IMR-90 (cell line): ENCODE results near the gene GSKIP. TPM values are rescaled to one million over a fixed set of nuclear protein-coding genes. Genes with fewer than 3 reads are reported as not detected.

ENCODE experiments used
- ATAC-seq: fragments of 200-7000 bp; cut with Tn5 transposase; 2 replicates; pipeline ENCODE4 v1.9.1; 2020; ENCODE audit warnings: low read depth, mild to moderate bottlenecking, moderate library complexity
- BruUV-seq: library from RNA; stranded (reverse); fragments of 400-500 nt; replicated peaks from 2 replicates; lab custom pipeline; 2021; lab: Mats Ljungman, UMichigan
- CTCF ChIA-PET: fragments of 300-600 bp; formaldehyde crosslinking; extraction: SDS; loops from one replicate; lab custom pipeline; 2021; ENCODE audit warnings: antibody characterized with exemption; lab: Yijun Ruan, JAX
- POLR2A ChIA-PET: fragments of 300-600 bp; sonication (Branson Sonifier 250); formaldehyde crosslinking; loops from one replicate; lab custom pipeline; 2022; ENCODE audit warnings: antibody characterized with exemption; ENCODE audit not compliant: unreplicated experiment; lab: Charles Lee
- DNase-seq: peaks from one replicate; pipeline ENCODE4 v3.0.0; 2013
- H2AFZ ChIP-seq: replicated peaks from 2 replicates; pipeline ENCODE3; 2013; ENCODE audit warnings: low read length, mild to moderate bottlenecking; ENCODE audit not compliant: poor library complexity
- H2AK5ac ChIP-seq: 2 replicates; pipeline ENCODE4 v1.6.1; 2013; ENCODE audit warnings: low read depth, low read length, inconsistent platforms
- H2AK9ac ChIP-seq: replicated peaks from 2 replicates; pipeline ENCODE3; 2013; ENCODE audit warnings: mild to moderate bottlenecking, low read depth, low read length, moderate library complexity; ENCODE audit not compliant: poor library complexity
- H2BK120ac ChIP-seq: 2 replicates; pipeline ENCODE4 v1.6.1; 2013; ENCODE audit warnings: low read depth, low read length, inconsistent platforms
- H2BK15ac ChIP-seq: 3 replicates; pipeline ENCODE4 v1.6.1; 2013; ENCODE audit warnings: low read depth, low read length, inconsistent platforms
- H2BK20ac ChIP-seq: 2 replicates; pipeline ENCODE4 v1.6.1; 2013; ENCODE audit warnings: low read depth, mild to moderate bottlenecking, inconsistent platforms, low read length, moderate library complexity
- H2BK5ac ChIP-seq: 2 replicates; pipeline ENCODE4 v1.6.1; 2013; ENCODE audit warnings: mild to moderate bottlenecking, low read depth, low read length, inconsistent platforms; ENCODE audit not compliant: poor library complexity, severe bottlenecking
- H3K14ac ChIP-seq: replicated peaks from 2 replicates; pipeline ENCODE4 v1.6.1; 2013; ENCODE audit warnings: low read depth, low read length, inconsistent platforms
- H3K18ac ChIP-seq: 2 replicates; pipeline ENCODE4 v1.6.1; 2013; ENCODE audit warnings: low read depth, low read length, control low read depth
- H3K23ac ChIP-seq: 2 replicates; pipeline ENCODE4 v1.6.1; 2013; ENCODE audit warnings: low read depth, low read length, inconsistent platforms
- H3K27ac ChIP-seq: 2 replicates; pipeline ENCODE4 v1.5.1; 2013; ENCODE audit warnings: mild to moderate bottlenecking, control low read depth, low read length; ENCODE audit not compliant: insufficient read depth
- H3K27me3 ChIP-seq: 2 replicates; pipeline ENCODE4 v1.6.1; 2013; ENCODE audit warnings: low read length; ENCODE audit not compliant: control insufficient read depth, insufficient read depth
- H3K36me3 ChIP-seq: 2 replicates; pipeline ENCODE4 v1.6.1; 2013; ENCODE audit warnings: low read length, mixed read lengths; ENCODE audit not compliant: control insufficient read depth, insufficient read depth
- H3K4ac ChIP-seq: 2 replicates; pipeline ENCODE4 v1.6.1; 2013; ENCODE audit warnings: low read depth, low read length, inconsistent platforms
- H3K4me1 ChIP-seq: 2 replicates; pipeline ENCODE4 v1.6.1; 2013; ENCODE audit warnings: low read length, mixed read lengths; ENCODE audit not compliant: control insufficient read depth, insufficient read depth
- H3K4me2 ChIP-seq: 2 replicates; pipeline ENCODE4 v1.6.1; 2013; ENCODE audit warnings: low read depth, mild to moderate bottlenecking, control low read depth, low read length, moderate library complexity
- H3K4me3 ChIP-seq: 2 replicates; pipeline ENCODE4 v1.5.1; 2013; ENCODE audit warnings: low read depth, mild to moderate bottlenecking, control low read depth, low read length, moderate library complexity; ENCODE audit not compliant: insufficient read depth
- H3K56ac ChIP-seq: 2 replicates; pipeline ENCODE4 v1.6.1; 2013; ENCODE audit warnings: low read length, inconsistent platforms; ENCODE audit not compliant: insufficient read depth; ENCODE audit errors: extremely low read depth
- H3K79me1 ChIP-seq, 2 experiments: 2 replicates each; pipeline ENCODE4 v1.6.1; 2013; ENCODE audit warnings: low read length in 2 of 2, inconsistent platforms in 1 of 2, low read depth in 1 of 2
- H3K9ac ChIP-seq: 2 replicates; pipeline ENCODE4 v1.6.1; 2013; ENCODE audit warnings: low read depth, low read length, control low read depth
- H3K9me1 ChIP-seq: 2 replicates; pipeline ENCODE4 v1.6.1; 2013; ENCODE audit warnings: low read length, inconsistent platforms; ENCODE audit not compliant: insufficient read depth
- H3K9me3 ChIP-seq: 2 replicates; pipeline ENCODE4 v1.6.1; 2013; ENCODE audit warnings: low read length; ENCODE audit not compliant: control insufficient read depth, insufficient read depth
- H4K20me1 ChIP-seq: 2 replicates; pipeline ENCODE4 v1.6.1; 2013; ENCODE audit warnings: low read length, inconsistent platforms; ENCODE audit not compliant: insufficient read depth
- H4K5ac ChIP-seq: 2 replicates; pipeline ENCODE4 v1.6.1; 2013; ENCODE audit warnings: mild to moderate bottlenecking, low read depth, low read length, control low read depth
- H4K8ac ChIP-seq, 2 experiments: 2 replicates each; pipeline ENCODE4 v1.6.1; 2013; ENCODE audit warnings: low read depth in 2 of 2, low read length in 2 of 2, control low read depth in 1 of 2, inconsistent platforms in 1 of 2
- H4K91ac ChIP-seq: 2 replicates; pipeline ENCODE4 v1.6.1; 2013; ENCODE audit warnings: low read depth, low read length, inconsistent platforms; ENCODE audit not compliant: insufficient read depth
- BHLHE40 ChIP-seq: fragments of 150-350 bp; IDR thresholded peaks from 2 replicates; pipeline ENCODE4 v1.6.1; 2016; ENCODE audit warnings: mild to moderate bottlenecking, low read depth, low read length
- MAFK ChIP-seq: IDR thresholded peaks from 2 replicates; pipeline ENCODE4 v1.6.1; 2012; ENCODE audit warnings: low read depth, low read length, improper control_type of control experiment
- MXI1 ChIP-seq: IDR thresholded peaks from 2 replicates; pipeline ENCODE4 v1.6.1; 2012; ENCODE audit warnings: low read depth, mild to moderate bottlenecking, low read length, moderate library complexity, borderline replicate concordance
- WGBS, 2 experiments: methylation state at CpG; one replicate each; pipeline versions ENCODE4 v1.1.5 to v1.1.7; 2013; ENCODE audit warnings: missing lambda C conversion rate in 2 of 2; ENCODE audit not compliant: insufficient read length in 1 of 2; ENCODE audit errors: extremely low coverage in 2 of 2; 5-methylcytosine and 5-hydroxymethylcytosine counted together
- dilution Hi-C: fragments of 300-500 bp; cut with HindIII; formaldehyde crosslinking; loops from one replicate; pipeline ENCODE4 v1.14.3; 2018; ENCODE audit warnings: low sequenced_read_pairs; ENCODE audit not compliant: unreplicated experiment
- in situ Hi-C: fragments of 300-500 bp; cut with MboI; formaldehyde crosslinking; loops from 3 replicates; pipeline ENCODE4 v1.14.3; 2019; ENCODE audit warnings: low sequenced_read_pairs, inconsistent platforms, mixed read lengths
- intact Hi-C: fragments of 100-400 bp; cut with micrococcal nuclease; formaldehyde crosslinking; loops from 2 replicates; pipeline ENCODE4 v1.10.0; 2022
- polyA plus RNA-seq, 3 experiments: library from polyadenylated mRNA; depleted of rRNA; stranded (reverse); fragments of >200 nt; gene quantifications; 2 replicates each; pipeline ENCODE4 v1.2.3, GENCODE V29; 2012; ENCODE audit warnings: low replicate concordance in 1 of 3
- total RNA-seq: library from RNA; depleted of rRNA; stranded (reverse); fragments of >200 nt; gene quantifications from 2 replicates; pipeline ENCODE4 v1.2.3, GENCODE V29; 2012

Gene GSKIP
- total and polyA plus RNA-seq, 2 of the 4 experiments (the other 2 are of a cell fraction) = 11.7 to 22.0 TPM

GRCh38 chr14:96385385-96385784 is 22.1 kb downstream of the GSKIP start:
- H3K4me3 ChIP-seq = no peak overlapping the region
- no peak overlapping the region for H2AK9ac ChIP-seq
- no peak overlapping the region for H2BK15ac ChIP-seq
- no peak for ATAC-seq
- no peak overlapping the region for H3K18ac ChIP-seq
- no peaks in the 10 kb centered on the region for H3K27me3 ChIP-seq
- peaks cover 4% of the 10 kb centered on the region; the same call in 1 of the 2 replicates for H3K9me1 ChIP-seq
- no TSS peak for BruUV-seq
- no peak overlapping the region for H3K4ac ChIP-seq
- no peak overlapping the region for H3K23ac ChIP-seq
- dilution Hi-C loops (no loop called here), in situ Hi-C loops (no loop called here), intact Hi-C loops (no loop called here)
- no peak overlapping the region for H2AK5ac ChIP-seq
- no peak overlapping the region for H3K4me2 ChIP-seq
- H3K56ac ChIP-seq = no peak overlapping the region
- peaks cover 0 to 7% of the 10 kb centered on the region in 2 experiments; a peak in 2 of 4 replicates for H3K79me1 ChIP-seq
- CTCF ChIA-PET = no interaction called here
- no CpG with 5 or more reads among the region's 3 CpGs for WGBS, 2 experiments
- H3K14ac ChIP-seq = no peak overlapping the region
- H4K91ac ChIP-seq = no peak overlapping the region
- no peaks in the 10 kb centered on the region for H4K20me1 ChIP-seq
- H3K36me3 ChIP-seq = peaks cover 6% of the 10 kb centered on the region
- H2BK20ac ChIP-seq = no peak overlapping the region
- H3K9me3 ChIP-seq = no peaks in the 10 kb centered on the region
- POLR2A ChIA-PET = no interaction called here
- H4K5ac ChIP-seq = no peak overlapping the region
- no peak overlapping the region for H2AFZ ChIP-seq
- TF ChIP-seq MXI1 (no peak), BHLHE40 (no peak), MAFK (no peak)
- no peak overlapping the region for H3K27ac ChIP-seq
- no peak overlapping the region for H3K9ac ChIP-seq
- H4K8ac ChIP-seq = no peak overlapping the region
- no peak overlapping the region for H2BK5ac ChIP-seq
- DNase-seq = no peak
- H2BK120ac ChIP-seq = no peak overlapping the region
- H3K4me1 ChIP-seq = no peaks in the 10 kb centered on the region
